ENCODE results near the gene CLMP. TPM values are rescaled to one million over a fixed set of nuclear protein-coding genes. Genes with fewer than 3 reads are reported as not detected.

CLMP gene
- polyA plus RNA-seq, 3 donors, result 0.33 TPM; not detected in 2

DNA sequence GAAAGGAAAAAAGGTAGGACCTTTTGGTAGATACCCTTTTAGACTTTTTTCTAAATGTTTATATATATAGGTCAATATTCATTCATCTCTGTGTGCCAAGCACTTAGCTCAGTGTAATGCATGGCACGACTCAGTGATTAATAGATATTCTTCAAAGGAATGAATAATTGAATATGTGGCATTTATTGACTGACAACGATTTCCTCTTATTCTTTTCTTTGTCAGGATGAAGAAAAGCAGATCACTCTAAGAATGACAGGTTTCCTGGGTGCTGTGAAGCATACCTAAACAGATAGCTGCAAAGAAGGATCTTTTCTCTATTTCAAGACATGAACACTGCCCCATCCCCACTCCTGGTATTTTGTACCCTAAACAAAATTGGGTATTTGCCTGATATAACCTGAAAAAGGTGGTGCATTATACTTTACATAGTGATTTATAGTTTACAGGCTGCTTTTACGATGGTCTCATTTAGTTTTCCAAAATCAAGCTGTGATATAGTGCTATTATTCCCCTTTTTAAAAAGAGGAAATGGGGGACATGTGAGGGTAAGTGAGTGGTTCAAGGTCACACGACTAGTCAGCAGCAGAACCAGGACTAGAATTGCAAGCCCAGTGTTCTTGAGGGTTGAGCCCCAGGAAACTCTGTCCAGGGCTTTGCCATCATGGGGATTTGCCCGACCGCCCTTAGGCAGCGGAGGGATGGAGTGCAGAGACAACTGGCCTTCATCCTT is 32.9 kb upstream of the CLMP start:
- peaks cover 3% of the 10 kb centered on the region for H3K4me1 Mint-ChIP-seq
- H3K36me3 ChIP-seq (replicated peaks in 1 of 2; ENCODE audit: control insufficient read depth in 1 of 2, insufficient read depth in 2 of 2, low read length in 2 of 2), result no peaks in the 10 kb centered on the region
- H3K9me3 ChIP-seq (replicated peaks in 1 of 2; ENCODE audit: control insufficient read depth in 1 of 2, insufficient read depth in 1 of 2, low read length in 2 of 2), result no peaks in the 10 kb centered on the region
- no peaks in the 10 kb centered on the region for H4K20me1 ChIP-seq (ENCODE audit: insufficient read depth, low read length)
- intact Hi-C loops (cut with micrococcal nuclease), result no loop called here
- no peak overlapping the region for H3K27ac ChIP-seq (ENCODE audit: low read depth in 1 of 2, low read length in 2 of 2)
- H2AFZ ChIP-seq (ENCODE audit: insufficient read depth, low read depth, low read length, poor library complexity, severe bottlenecking), result no peak overlapping the region
- no peaks in the 10 kb centered on the region for H3K27me3 ChIP-seq (ENCODE audit: control insufficient read depth in 2 of 2, insufficient read depth in 2 of 2, low read length in 2 of 2)
- H3K4me2 ChIP-seq (replicated peaks; ENCODE audit: extremely low read depth, low read length, poor library complexity, severe bottlenecking), result no peak overlapping the region
- no peak overlapping the region for H3K4me3 ChIP-seq (replicated peaks in 1 of 3; ENCODE audit: low read depth in 2 of 3, low read length in 3 of 3)
- no peak for DNase-seq
- no peaks in the 10 kb centered on the region for H3K79me2 ChIP-seq (ENCODE audit: insufficient read depth, low read length)
- WGBS (ENCODE audit: insufficient coverage), result 75% methylated on average over 4 of the region's 7 CpGs
- TF ChIP-seq, protein P1, sequence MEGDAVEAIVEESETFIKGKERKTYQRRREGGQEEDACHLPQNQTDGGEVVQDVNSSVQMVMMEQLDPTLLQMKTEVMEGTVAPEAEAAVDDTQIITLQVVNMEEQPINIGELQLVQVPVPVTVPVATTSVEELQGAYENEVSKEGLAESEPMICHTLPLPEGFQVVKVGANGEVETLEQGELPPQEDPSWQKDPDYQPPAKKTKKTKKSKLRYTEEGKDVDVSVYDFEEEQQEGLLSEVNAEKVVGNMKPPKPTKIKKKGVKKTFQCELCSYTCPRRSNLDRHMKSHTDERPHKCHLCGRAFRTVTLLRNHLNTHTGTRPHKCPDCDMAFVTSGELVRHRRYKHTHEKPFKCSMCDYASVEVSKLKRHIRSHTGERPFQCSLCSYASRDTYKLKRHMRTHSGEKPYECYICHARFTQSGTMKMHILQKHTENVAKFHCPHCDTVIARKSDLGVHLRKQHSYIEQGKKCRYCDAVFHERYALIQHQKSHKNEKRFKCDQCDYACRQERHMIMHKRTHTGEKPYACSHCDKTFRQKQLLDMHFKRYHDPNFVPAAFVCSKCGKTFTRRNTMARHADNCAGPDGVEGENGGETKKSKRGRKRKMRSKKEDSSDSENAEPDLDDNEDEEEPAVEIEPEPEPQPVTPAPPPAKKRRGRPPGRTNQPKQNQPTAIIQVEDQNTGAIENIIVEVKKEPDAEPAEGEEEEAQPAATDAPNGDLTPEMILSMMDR (IDR thresholded peaks at IDR 0.05), result no peak
- H3K27me3 Mint-ChIP-seq (ENCODE audit: low read depth in 3 of 3), result peaks cover 5 to 7% (median 5%) of the 10 kb centered on the region in 3 donors
- H3K9ac ChIP-seq (ENCODE audit: insufficient read depth, low read length, poor library complexity, severe bottlenecking), result no peak overlapping the region
- H3K27ac Mint-ChIP-seq, result no peak overlapping the region
- H3K4me1 ChIP-seq (ENCODE audit: control insufficient read depth in 1 of 2, insufficient read depth in 2 of 2, low read length in 2 of 2), result no peaks in the 10 kb centered on the region
- H3K4me3 Mint-ChIP-seq, result no peak overlapping the region
- no peaks in the 10 kb centered on the region for H3K36me3 Mint-ChIP-seq
- peaks cover 0 to 2% (median 0%) of the 10 kb centered on the region in 7 donors for H3K9me3 Mint-ChIP-seq

DNA sequence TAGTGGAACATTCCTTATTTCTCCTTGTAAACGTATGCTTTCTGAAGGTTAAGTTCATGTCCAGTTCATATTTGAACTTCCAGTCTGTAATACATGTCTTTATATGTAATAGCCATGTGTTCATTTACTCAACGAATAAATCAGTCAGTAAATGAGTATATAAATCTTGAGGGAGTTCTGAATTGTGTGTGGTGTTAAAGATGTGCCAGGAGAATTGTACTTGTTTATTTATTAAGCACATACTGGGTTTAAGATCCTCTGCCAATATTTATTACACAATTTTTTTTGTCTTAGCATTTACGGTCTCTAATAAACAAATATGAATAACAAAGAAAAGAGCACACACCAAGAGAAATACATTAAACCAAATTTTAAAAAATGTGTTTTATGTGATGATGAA is 26.5 kb upstream of the CLMP start:
- Histone ChIP-seq H3K79me2 (ENCODE audit: insufficient read depth, low read length) (no peaks in the 10 kb centered on the region), H3K9ac (ENCODE audit: insufficient read depth, low read length, poor library complexity, severe bottlenecking) (no peak overlapping the region), H3K4me3 (replicated peaks in 1 of 3; ENCODE audit: low read depth in 2 of 3, low read length in 3 of 3) (no peak overlapping the region), H2AFZ (ENCODE audit: insufficient read depth, low read depth, low read length, poor library complexity, severe bottlenecking) (no peak overlapping the region), H3K4me2 (replicated peaks; ENCODE audit: extremely low read depth, low read length, poor library complexity, severe bottlenecking) (no peak overlapping the region), H3K9me3 (replicated peaks in 1 of 2; ENCODE audit: control insufficient read depth in 1 of 2, insufficient read depth in 1 of 2, low read length in 2 of 2) (no peaks in the 10 kb centered on the region), H3K27me3 (ENCODE audit: control insufficient read depth in 2 of 2, insufficient read depth in 2 of 2, low read length in 2 of 2) (no peaks in the 10 kb centered on the region), H4K20me1 (ENCODE audit: insufficient read depth, low read length) (no peaks in the 10 kb centered on the region), H3K4me1 (ENCODE audit: control insufficient read depth in 1 of 2, insufficient read depth in 2 of 2, low read length in 2 of 2) (no peaks in the 10 kb centered on the region), H3K36me3 (replicated peaks in 1 of 2; ENCODE audit: control insufficient read depth in 1 of 2, insufficient read depth in 2 of 2, low read length in 2 of 2) (no peaks in the 10 kb centered on the region), H3K27ac (ENCODE audit: low read depth in 1 of 2, low read length in 2 of 2) (no peak overlapping the region)
- peaks cover 3 to 8% (median 5%) of the 10 kb centered on the region in 7 donors for H3K9me3 Mint-ChIP-seq
- H3K27ac Mint-ChIP-seq, result no peak overlapping the region
- peaks cover 2 to 5% (median 4%) of the 10 kb centered on the region in 3 donors for H3K27me3 Mint-ChIP-seq (ENCODE audit: low read depth in 3 of 3)
- H3K4me1 Mint-ChIP-seq, result peaks cover 3% of the 10 kb centered on the region
- no peak overlapping the region for H3K4me3 Mint-ChIP-seq
- TF ChIP-seq, protein P1 (IDR thresholded peaks at IDR 0.05), result no peak
- WGBS (ENCODE audit: insufficient coverage), result no CpG with 5 or more reads among the region's 3 CpGs
- H3K36me3 Mint-ChIP-seq, result no peaks in the 10 kb centered on the region
- intact Hi-C loops (cut with micrococcal nuclease), result no loop called here
- no peak for DNase-seq
